GM12878 (cell line): ENCODE measurements around the gene SLC13A3. TPM values are rescaled to one million over a fixed set of nuclear protein-coding genes. Genes with fewer than 3 reads are reported as not detected.

ENCODE experiments used
- BRCA1 ChIP-seq: IDR thresholded peaks from 2 replicates; pipeline ENCODE4 v1.6.1; 2011; ENCODE audit warnings: low read depth, low read length, improper control_type of control experiment
- CTCF ChIP-seq, 3 experiments: IDR thresholded peaks in 2 of 3; conservative IDR thresholded peaks in 1 of 3; 2 replicates each; pipeline ENCODE4 v1.5.1; 2011; ENCODE audit warnings: low read depth in 3 of 3, low read length in 3 of 3, mild to moderate bottlenecking in 3 of 3, control low read depth in 2 of 3, moderate library complexity in 2 of 3, inconsistent platforms in 1 of 3, mixed read lengths in 1 of 3; ENCODE audit not compliant: control insufficient read depth in 2 of 3, insufficient read depth in 1 of 3; ENCODE audit errors: extremely low read depth in 1 of 3
- E4F1 ChIP-seq: fragments of 450-650 bp; IDR thresholded peaks from 2 replicates; pipeline ENCODE4 v1.6.1; 2018; ENCODE audit warnings: borderline replicate concordance, mild to moderate bottlenecking; ENCODE audit not compliant: partially characterized antibody
- GATAD2B ChIP-seq: fragments of 450-650 bp; conservative IDR thresholded peaks from 2 replicates; pipeline ENCODE4 v1.6.1; 2017; ENCODE audit warnings: low read depth, mild to moderate bottlenecking, moderate library complexity
- IKZF2 ChIP-seq, 2 experiments: fragments of 450-650 bp; IDR thresholded peaks; 2 replicates each; pipeline ENCODE4 v1.6.1; 2017; ENCODE audit warnings: mild to moderate bottlenecking in 2 of 2, moderate library complexity in 2 of 2
- MAX ChIP-seq: IDR thresholded peaks from 2 replicates; pipeline ENCODE4 v1.6.1; 2012; ENCODE audit warnings: low read depth, low read length, improper control_type of control experiment
- NRF1 ChIP-seq: conservative IDR thresholded peaks from 2 replicates; pipeline ENCODE4 v1.6.1; 2011; ENCODE audit warnings: mild to moderate bottlenecking, low read depth, low read length, improper control_type of control experiment
- TAF1 ChIP-seq: IDR thresholded peaks from 2 replicates; pipeline ENCODE4 v1.6.1; 2011; ENCODE audit warnings: mild to moderate bottlenecking, low read depth, low read length, borderline replicate concordance
- TCF3 ChIP-seq: IDR thresholded peaks from 2 replicates; pipeline ENCODE4 v1.6.1; 2012; ENCODE audit warnings: low read depth, mild to moderate bottlenecking, low read length, borderline replicate concordance; ENCODE audit not compliant: insufficient read depth
- ZNF384 ChIP-seq: IDR thresholded peaks from 2 replicates; pipeline ENCODE4 v1.6.1; 2012; ENCODE audit warnings: low read depth, mild to moderate bottlenecking, low read length, improper control_type of control experiment, borderline replicate concordance
- polyA plus RNA-seq, 11 experiments: library from polyadenylated mRNA; depleted of rRNA in 4 of 11; unstranded in 6 of 11; stranded (reverse) in 5 of 11; fragments of >200 nt; fragmentation: Nextera tagmentation in 4 of 11; fragmentation: Illumina TruSeq in 1 of 11; extraction: Ambion mirVana in 4 of 11; extraction: Trizol in 1 of 11; gene quantifications; 1 replicate in 1 of 11; 2 replicates in 10 of 11; pipeline versions ENCODE4 v1.2.1 to v1.2.3, GENCODE V29; 2011 to 2016; ENCODE audit warnings: inconsistent platforms in 2 of 11, missing spikeins in 2 of 11, low read depth in 1 of 11
- total RNA-seq, 4 experiments: library from RNA; depleted of rRNA in 3 of 4; stranded (reverse); fragments of >200 nt in 3 of 4; fragmentation: Illumina TruSeq in 1 of 4; extraction: Trizol in 1 of 4; gene quantifications; 2 replicates each; pipeline versions ENCODE4 v1.2.1 to v1.2.3, GENCODE V29; 2013 to 2021

SLC13A3 gene
- total and polyA plus RNA-seq, 10 of the 15 experiments (the other 5 are each of a cell fraction or from before 2014, with no cell fraction given): 0.03 to 0.76 (median 0.07) TPM; not detected in 4

- TF ChIP-seq CTCF (IDR thresholded peaks at IDR 0.05 in 2 of 3, conservative IDR thresholded peaks at IDR 0.05 in 1 of 3; ENCODE audit: control insufficient read depth in 2 of 3, extremely low read depth in 1 of 3, insufficient read depth in 1 of 3, low read depth in 3 of 3, low read length in 3 of 3) (no peak), IKZF2 (IDR thresholded peaks at IDR 0.05) (no peak), E4F1 (no peak), TCF3 (no peak), NRF1 (no peak), MAX (no peak), TAF1 (no peak), GATAD2B (no peak), BRCA1 (no peak), ZNF384 (no peak)
Measured at GRCh38 chr20:46637020-46637419, 14.2 kb downstream of the SLC13A3 start (continued).
